WTC11 (cell line): ENCODE results near the gene GMEB1. TPM values are rescaled to one million over a fixed set of nuclear protein-coding genes. Genes with fewer than 3 reads are reported as not detected.
A peak's percentile ranks its signal among the peaks of the same experiment; 100 is the strongest.

Experiments used
- ATAC-seq: fragments of 200-7000 bp; cut with Tn5 transposase; 2 replicates; pipeline ENCODE4 v1.10.0; 2021; ENCODE audit warnings: mild to moderate bottlenecking, moderate library complexity
- CTCF ChIA-PET: fragments of 300-600 bp; sonication (Branson Sonifier 250); formaldehyde crosslinking; loops from one replicate; lab custom pipeline; 2021; ENCODE audit warnings: antibody characterized with exemption; lab: Charles Lee
- POLR2A ChIA-PET: fragments of 350-600 bp; sonication (Branson Sonifier 250); formaldehyde crosslinking; loops from one replicate; lab custom pipeline; 2021; ENCODE audit warnings: antibody characterized with exemption; lab: Charles Lee
- DNase-seq: peaks from one replicate; pipeline ENCODE4 v3.0.0; 2021; ENCODE audit warnings: low spot score
- H3K27ac Mint-ChIP-seq: 2 replicates; pipeline ENCODE4 v1.8.0; 2021; ENCODE audit warnings: mixed read lengths
- H3K27me3 Mint-ChIP-seq: 2 replicates; pipeline ENCODE4 v1.8.0; 2021; ENCODE audit warnings: low read depth, mild to moderate bottlenecking, moderate library complexity, mixed read lengths
- H3K36me3 Mint-ChIP-seq: 2 replicates; pipeline ENCODE4 v1.8.0; 2021; ENCODE audit warnings: mixed read lengths
- H3K4me1 Mint-ChIP-seq: 2 replicates; pipeline ENCODE4 v1.8.0; 2022; ENCODE audit warnings: mixed read lengths
- H3K4me3 Mint-ChIP-seq: 2 replicates; pipeline ENCODE4 v1.8.0; 2021; ENCODE audit warnings: mild to moderate bottlenecking, moderate library complexity, mixed read lengths
- H3K9me3 Mint-ChIP-seq: 2 replicates; pipeline ENCODE4 v1.8.0; 2021; ENCODE audit warnings: mixed read lengths
- ATF1 ChIP-seq: sonication (generic); formaldehyde crosslinking; IDR thresholded peaks from 2 replicates; pipeline ENCODE4 v1.8.1; 2023; ENCODE audit warnings: mild to moderate bottlenecking, moderate library complexity, missing genetic modification reagents
- ETV6 ChIP-seq: sonication (generic); formaldehyde crosslinking; IDR thresholded peaks from 2 replicates; pipeline ENCODE4 v1.8.1; 2022; ENCODE audit warnings: mild to moderate bottlenecking, missing genetic modification reagents
- FOXK1 ChIP-seq: sonication (generic); formaldehyde crosslinking; IDR thresholded peaks from 2 replicates; pipeline ENCODE4 v1.8.0; 2022; ENCODE audit warnings: mild to moderate bottlenecking, moderate library complexity, missing genetic modification reagents
- GTF2I ChIP-seq: fragments of 250-450 bp; sonication (Bioruptor Pico); conservative IDR thresholded peaks from 2 replicates; pipeline ENCODE4 v1.4.0; 2021; ENCODE audit warnings: mild to moderate bottlenecking
- JAZF1 ChIP-seq: fragments of 250-450 bp; sonication (Bioruptor Pico); IDR thresholded peaks from 2 replicates; pipeline ENCODE4 v1.9.0; 2021; ENCODE audit warnings: moderate library complexity, mild to moderate bottlenecking, inconsistent platforms
- NFE2L1 ChIP-seq: sonication (generic); formaldehyde crosslinking; IDR thresholded peaks from 2 replicates; pipeline ENCODE4 v1.8.1; 2023; ENCODE audit warnings: missing genetic modification reagents
- NFYB ChIP-seq: sonication (generic); formaldehyde crosslinking; conservative IDR thresholded peaks from 2 replicates; pipeline ENCODE4 v1.8.0; 2022; ENCODE audit warnings: low read depth, missing genetic modification reagents
- NR3C1 ChIP-seq: sonication (generic); formaldehyde crosslinking; conservative IDR thresholded peaks from 2 replicates; pipeline ENCODE4 v1.8.1; 2023; ENCODE audit warnings: low read depth, mild to moderate bottlenecking, missing genetic modification reagents
- RELA ChIP-seq: sonication (generic); formaldehyde crosslinking; IDR thresholded peaks from 2 replicates; pipeline ENCODE4 v1.8.1; 2022; ENCODE audit warnings: missing genetic modification reagents, mild to moderate bottlenecking, borderline replicate concordance
- ZBTB21 ChIP-seq: sonication (generic); formaldehyde crosslinking; IDR thresholded peaks from 2 replicates; pipeline ENCODE4 v1.8.1; 2023; ENCODE audit warnings: mild to moderate bottlenecking, missing genetic modification reagents, borderline replicate concordance
- total RNA-seq: library from RNA; stranded (reverse); gene quantifications from 3 replicates; pipeline ENCODE4 v1.2.3, GENCODE V29; 2021
- TF ChIP-seq, protein P1 (sequence below): fragments of 250-450 bp; sonication (Bioruptor Pico); IDR thresholded peaks from 2 replicates; pipeline ENCODE4 v1.8.0; 2021; ENCODE audit warnings: mild to moderate bottlenecking
- TF ChIP-seq, protein P2 (sequence below): sonication (generic); formaldehyde crosslinking; IDR thresholded peaks from 2 replicates; pipeline ENCODE4 v1.8.1; 2023; ENCODE audit warnings: mild to moderate bottlenecking, missing genetic modification reagents, borderline replicate concordance
- TF ChIP-seq, protein P3 (sequence below): fragments of 250-450 bp; sonication (Bioruptor Pico); conservative IDR thresholded peaks from 2 replicates; pipeline ENCODE4 v1.9.0; 2021; ENCODE audit warnings: mild to moderate bottlenecking
- TF ChIP-seq, protein P4 (sequence below): sonication (generic); formaldehyde crosslinking; IDR thresholded peaks from 2 replicates; pipeline ENCODE4 v1.8.0; 2022; ENCODE audit warnings: mild to moderate bottlenecking, missing genetic modification reagents
- TF ChIP-seq, protein P5 (sequence below): sonication (generic); formaldehyde crosslinking; IDR thresholded peaks from 2 replicates; pipeline ENCODE4 v1.8.0; 2023; ENCODE audit warnings: mild to moderate bottlenecking, missing genetic modification reagents

GMEB1 gene
- total RNA-seq, 1 experiment from 2014 or later, result 29.4 TPM

DNA sequence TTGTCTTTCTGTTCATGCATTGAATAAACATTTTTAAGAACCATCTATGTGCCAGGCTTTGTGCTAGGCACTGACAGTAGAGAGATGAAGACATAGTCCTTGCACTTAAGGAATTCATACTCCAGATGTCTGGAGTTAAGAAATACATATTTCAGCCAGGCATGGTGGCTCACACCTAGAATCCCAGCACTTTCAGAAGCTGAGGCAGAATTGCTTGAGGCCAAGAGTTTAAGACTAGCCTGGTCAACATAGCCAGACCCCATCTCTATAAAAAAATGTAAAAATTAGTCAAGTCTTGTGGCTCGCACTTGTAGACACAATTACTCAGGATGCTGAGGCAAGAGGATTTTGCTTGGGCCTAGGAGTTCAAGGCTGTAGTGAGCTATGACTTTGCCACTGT lies 49.6 kb downstream of the GMEB1 start (continued):
- TF ChIP-seq, protein P1, sequence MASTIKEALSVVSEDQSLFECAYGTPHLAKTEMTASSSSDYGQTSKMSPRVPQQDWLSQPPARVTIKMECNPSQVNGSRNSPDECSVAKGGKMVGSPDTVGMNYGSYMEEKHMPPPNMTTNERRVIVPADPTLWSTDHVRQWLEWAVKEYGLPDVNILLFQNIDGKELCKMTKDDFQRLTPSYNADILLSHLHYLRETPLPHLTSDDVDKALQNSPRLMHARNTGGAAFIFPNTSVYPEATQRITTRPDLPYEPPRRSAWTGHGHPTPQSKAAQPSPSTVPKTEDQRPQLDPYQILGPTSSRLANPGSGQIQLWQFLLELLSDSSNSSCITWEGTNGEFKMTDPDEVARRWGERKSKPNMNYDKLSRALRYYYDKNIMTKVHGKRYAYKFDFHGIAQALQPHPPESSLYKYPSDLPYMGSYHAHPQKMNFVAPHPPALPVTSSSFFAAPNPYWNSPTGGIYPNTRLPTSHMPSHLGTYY (CRISPR knock-in tag), result no peak
- TF ChIP-seq NR3C1, result no peak
- no peak for TF ChIP-seq RELA (CRISPR knock-in tag)
- TF ChIP-seq, protein P2, sequence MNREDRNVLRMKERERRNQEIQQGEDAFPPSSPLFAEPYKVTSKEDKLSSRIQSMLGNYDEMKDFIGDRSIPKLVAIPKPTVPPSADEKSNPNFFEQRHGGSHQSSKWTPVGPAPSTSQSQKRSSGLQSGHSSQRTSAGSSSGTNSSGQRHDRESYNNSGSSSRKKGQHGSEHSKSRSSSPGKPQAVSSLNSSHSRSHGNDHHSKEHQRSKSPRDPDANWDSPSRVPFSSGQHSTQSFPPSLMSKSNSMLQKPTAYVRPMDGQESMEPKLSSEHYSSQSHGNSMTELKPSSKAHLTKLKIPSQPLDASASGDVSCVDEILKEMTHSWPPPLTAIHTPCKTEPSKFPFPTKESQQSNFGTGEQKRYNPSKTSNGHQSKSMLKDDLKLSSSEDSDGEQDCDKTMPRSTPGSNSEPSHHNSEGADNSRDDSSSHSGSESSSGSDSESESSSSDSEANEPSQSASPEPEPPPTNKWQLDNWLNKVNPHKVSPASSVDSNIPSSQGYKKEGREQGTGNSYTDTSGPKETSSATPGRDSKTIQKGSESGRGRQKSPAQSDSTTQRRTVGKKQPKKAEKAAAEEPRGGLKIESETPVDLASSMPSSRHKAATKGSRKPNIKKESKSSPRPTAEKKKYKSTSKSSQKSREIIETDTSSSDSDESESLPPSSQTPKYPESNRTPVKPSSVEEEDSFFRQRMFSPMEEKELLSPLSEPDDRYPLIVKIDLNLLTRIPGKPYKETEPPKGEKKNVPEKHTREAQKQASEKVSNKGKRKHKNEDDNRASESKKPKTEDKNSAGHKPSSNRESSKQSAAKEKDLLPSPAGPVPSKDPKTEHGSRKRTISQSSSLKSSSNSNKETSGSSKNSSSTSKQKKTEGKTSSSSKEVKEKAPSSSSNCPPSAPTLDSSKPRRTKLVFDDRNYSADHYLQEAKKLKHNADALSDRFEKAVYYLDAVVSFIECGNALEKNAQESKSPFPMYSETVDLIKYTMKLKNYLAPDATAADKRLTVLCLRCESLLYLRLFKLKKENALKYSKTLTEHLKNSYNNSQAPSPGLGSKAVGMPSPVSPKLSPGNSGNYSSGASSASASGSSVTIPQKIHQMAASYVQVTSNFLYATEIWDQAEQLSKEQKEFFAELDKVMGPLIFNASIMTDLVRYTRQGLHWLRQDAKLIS (CRISPR knock-in tag), result no peak
- no peak for TF ChIP-seq FOXK1 (CRISPR knock-in tag)
- no peak for TF ChIP-seq ETV6
- no peak for TF ChIP-seq ZBTB21 (CRISPR knock-in tag)
- no peak for TF ChIP-seq GTF2I
- TF ChIP-seq, protein P3, sequence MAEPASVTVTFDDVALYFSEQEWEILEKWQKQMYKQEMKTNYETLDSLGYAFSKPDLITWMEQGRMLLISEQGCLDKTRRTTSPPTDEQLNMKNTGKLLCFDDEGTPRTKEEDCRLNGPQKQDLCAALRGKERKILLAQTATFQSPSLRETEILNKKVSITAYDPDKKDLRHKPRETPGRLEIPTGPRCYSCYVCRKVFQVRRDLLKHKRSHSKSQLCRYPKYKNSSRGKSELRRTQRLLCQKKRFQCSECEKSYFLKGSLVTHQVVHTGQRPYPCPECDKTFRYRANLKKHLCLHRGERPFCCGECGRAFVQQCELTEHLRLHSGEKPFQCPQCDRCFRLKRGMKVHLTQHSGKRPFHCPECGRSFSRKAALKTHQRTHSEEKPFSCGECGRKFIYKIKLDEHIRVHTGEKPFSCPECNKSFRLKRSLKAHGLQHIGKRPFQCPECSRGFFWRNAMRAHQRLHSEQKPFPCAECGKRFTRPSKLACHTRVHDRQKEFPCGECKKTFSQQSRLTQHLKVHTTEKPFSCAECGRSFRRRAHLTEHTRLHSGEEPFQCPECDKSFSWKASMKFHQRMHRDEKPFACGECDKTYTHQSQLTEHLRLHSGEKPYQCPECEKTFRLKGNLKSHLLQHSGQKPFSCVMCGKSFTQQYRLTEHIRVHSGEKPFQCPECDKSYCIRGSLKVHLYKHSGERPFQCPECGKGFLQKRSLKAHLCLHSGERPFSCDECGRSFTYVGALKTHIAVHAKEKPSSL, result no peak

DNA sequence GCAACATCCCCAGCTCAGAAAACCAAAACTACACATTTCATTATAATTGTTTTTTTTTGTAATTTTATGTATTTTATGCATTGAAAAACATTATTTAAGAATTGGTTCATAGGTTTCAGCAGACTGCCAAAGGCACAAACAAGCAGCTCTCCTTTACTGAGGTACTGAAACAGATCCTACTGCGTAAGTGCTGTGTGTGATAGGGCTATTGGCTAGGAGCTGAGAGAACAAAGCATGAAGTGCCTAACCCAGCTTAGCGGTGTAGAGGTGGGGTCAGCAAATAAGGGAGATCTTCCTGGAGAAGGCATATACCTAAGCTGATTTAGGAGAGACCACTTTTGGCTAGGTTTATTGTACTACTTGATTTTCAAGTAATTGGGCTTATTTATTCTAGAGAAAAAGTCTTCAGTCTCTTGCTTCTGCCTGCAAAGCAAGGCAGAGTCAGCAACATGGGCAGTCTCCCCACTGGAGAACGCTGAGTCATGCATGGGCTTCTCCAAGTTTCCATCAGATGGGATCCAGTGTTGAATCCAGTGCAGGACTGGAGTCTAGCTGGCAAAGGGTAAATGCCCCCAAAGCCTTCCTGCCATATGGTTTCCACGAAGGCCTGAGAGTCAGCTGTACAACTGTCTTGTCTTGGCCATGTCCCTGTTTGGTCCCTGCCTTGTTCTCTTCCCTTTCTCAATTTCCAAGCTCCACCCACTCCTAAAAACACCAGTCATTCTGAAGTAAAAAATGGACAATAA lies 50.2 kb downstream of the GMEB1 start:
- peaks cover 10% of the 10 kb centered on the region for H3K4me1 Mint-ChIP-seq
- H3K36me3 Mint-ChIP-seq, result peaks cover 13% of the 10 kb centered on the region
- H3K9me3 Mint-ChIP-seq, result no peaks in the 10 kb centered on the region
- peak overlapping the region; percentile 54; the same call in 1 of the 2 replicates for H3K27ac Mint-ChIP-seq
- peak; percentile 63 for ATAC-seq
- H3K27me3 Mint-ChIP-seq, result no peaks in the 10 kb centered on the region
- DNase-seq, result no peak
- ChIA-PET POLR2A (interaction anchor here (0.5 to 1.4 kb wide), 5 partner anchors 18 to 588 kb away, joined by 4 to 5 read pairs (median 5); partner anchors contain the start of gene YTHDF2), CTCF (interaction anchor here (2.6 kb wide), 1 partner anchor 17 kb away, joined by 11 read pairs; the partner anchor contains the start of gene YTHDF2)
- no peak overlapping the region for H3K4me3 Mint-ChIP-seq
- TF ChIP-seq NFE2L1 (peak; percentile 48; the same call in 1 of the 2 replicates), RELA (CRISPR knock-in tag) (no peak)

DNA sequence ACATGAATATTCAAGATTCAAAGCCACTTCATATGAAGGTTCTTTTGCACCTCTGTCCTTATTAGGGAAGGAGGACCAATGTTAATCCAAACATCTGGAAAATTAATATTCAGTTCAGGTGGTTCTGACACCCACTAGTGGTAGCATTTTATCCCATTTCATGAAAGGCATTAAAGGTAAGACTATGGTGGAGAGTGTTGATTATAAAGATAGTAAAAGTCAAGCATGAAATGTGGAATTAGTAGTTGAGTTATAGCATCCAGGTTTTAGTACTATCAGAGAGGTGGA lies 50.7 kb downstream of the GMEB1 start:
- peaks cover 10% of the 10 kb centered on the region for H3K4me1 Mint-ChIP-seq
- no peak for ATAC-seq
- H3K27me3 Mint-ChIP-seq, result no peaks in the 10 kb centered on the region
- H3K27ac Mint-ChIP-seq, result peak overlapping the region; percentile 54
- no peak overlapping the region for H3K4me3 Mint-ChIP-seq
- no peaks in the 10 kb centered on the region for H3K9me3 Mint-ChIP-seq
- CTCF ChIA-PET, result interaction anchor here (2.6 kb wide), 1 partner anchor 17 kb away, joined by 11 read pairs; the partner anchor contains the start of gene YTHDF2
- DNase-seq, result no peak
- H3K36me3 Mint-ChIP-seq, result peaks cover 8% of the 10 kb centered on the region
- POLR2A ChIA-PET, result interaction anchor here (0.6 to 1.4 kb wide), 2 partner anchors 17 to 588 kb away, joined by 4 to 5 read pairs; partner anchors contain the start of gene YTHDF2
- TF ChIP-seq, protein P2 (CRISPR knock-in tag), result no peak
- TF ChIP-seq, protein P4, sequence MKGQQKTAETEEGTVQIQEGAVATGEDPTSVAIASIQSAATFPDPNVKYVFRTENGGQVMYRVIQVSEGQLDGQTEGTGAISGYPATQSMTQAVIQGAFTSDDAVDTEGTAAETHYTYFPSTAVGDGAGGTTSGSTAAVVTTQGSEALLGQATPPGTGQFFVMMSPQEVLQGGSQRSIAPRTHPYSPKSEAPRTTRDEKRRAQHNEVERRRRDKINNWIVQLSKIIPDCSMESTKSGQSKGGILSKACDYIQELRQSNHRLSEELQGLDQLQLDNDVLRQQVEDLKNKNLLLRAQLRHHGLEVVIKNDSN, result no peak
- TF ChIP-seq NFE2L1 (no peak), NFYB (CRISPR knock-in tag) (no peak), JAZF1 (CRISPR knock-in tag) (no peak), ATF1 (CRISPR knock-in tag) (no peak)
- TF ChIP-seq, protein P5, sequence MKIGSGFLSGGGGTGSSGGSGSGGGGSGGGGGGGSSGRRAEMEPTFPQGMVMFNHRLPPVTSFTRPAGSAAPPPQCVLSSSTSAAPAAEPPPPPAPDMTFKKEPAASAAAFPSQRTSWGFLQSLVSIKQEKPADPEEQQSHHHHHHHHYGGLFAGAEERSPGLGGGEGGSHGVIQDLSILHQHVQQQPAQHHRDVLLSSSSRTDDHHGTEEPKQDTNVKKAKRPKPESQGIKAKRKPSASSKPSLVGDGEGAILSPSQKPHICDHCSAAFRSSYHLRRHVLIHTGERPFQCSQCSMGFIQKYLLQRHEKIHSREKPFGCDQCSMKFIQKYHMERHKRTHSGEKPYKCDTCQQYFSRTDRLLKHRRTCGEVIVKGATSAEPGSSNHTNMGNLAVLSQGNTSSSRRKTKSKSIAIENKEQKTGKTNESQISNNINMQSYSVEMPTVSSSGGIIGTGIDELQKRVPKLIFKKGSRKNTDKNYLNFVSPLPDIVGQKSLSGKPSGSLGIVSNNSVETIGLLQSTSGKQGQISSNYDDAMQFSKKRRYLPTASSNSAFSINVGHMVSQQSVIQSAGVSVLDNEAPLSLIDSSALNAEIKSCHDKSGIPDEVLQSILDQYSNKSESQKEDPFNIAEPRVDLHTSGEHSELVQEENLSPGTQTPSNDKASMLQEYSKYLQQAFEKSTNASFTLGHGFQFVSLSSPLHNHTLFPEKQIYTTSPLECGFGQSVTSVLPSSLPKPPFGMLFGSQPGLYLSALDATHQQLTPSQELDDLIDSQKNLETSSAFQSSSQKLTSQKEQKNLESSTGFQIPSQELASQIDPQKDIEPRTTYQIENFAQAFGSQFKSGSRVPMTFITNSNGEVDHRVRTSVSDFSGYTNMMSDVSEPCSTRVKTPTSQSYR (CRISPR knock-in tag), result no peak
